Gastroesophageal sphincter (tissue), 4 donors: ENCODE data around the gene DLG3. TPM values are rescaled to one million over a fixed set of nuclear protein-coding genes. Genes with fewer than 3 reads are reported as not detected.

Experiments used
- ATAC-seq: fragments of 150-250 bp; one replicate; pipeline ENCODE4 v1.9.1; 2016; ENCODE audit warnings: mild to moderate bottlenecking, moderate library complexity
- H3K27ac ChIP-seq, 4 donors: fragments of 200-600 bp; sonication (generic) in 3 of 4; 1 replicate in 3 of 4; 2 replicates in 1 of 4; pipeline ENCODE4 v1.5.1; 2016 to 2019
- H3K27me3 ChIP-seq: fragments of 200-600 bp; sonication (generic); one replicate; pipeline ENCODE4 v1.5.1; 2019
- H3K36me3 ChIP-seq, 2 donors: fragments of 200-600 bp; sonication (generic); one replicate each; pipeline ENCODE4 v1.5.1; 2019; ENCODE audit warnings: control low read depth in 1 of 2
- H3K4me1 ChIP-seq, 3 donors: fragments of 200-600 bp; sonication (generic); 1 replicate in 2 of 3; 2 replicates in 1 of 3; pipeline ENCODE4 v1.5.1; 2016 to 2019; ENCODE audit warnings: control low read depth in 2 of 3
- H3K4me3 ChIP-seq, 2 donors: fragments of 200-600 bp; sonication (generic); one replicate each; pipeline ENCODE4 v1.5.1; 2019; ENCODE audit warnings: mild to moderate bottlenecking in 1 of 2, moderate library complexity in 1 of 2
- H3K9me3 ChIP-seq, 3 donors: fragments of 200-600 bp; sonication (generic); one replicate each; pipeline ENCODE4 v1.5.1; 2017 to 2019; ENCODE audit warnings: control low read depth in 2 of 3
- CTCF ChIP-seq, 4 experiments: fragments of 200-600 bp in 2 of 4; fragments of 450-650 bp in 2 of 4; sonication (generic) in 1 of 4; IDR thresholded peaks; one replicate each; pipeline ENCODE4 v1.5.1; 2017 to 2019; ENCODE audit warnings: antibody characterized with exemption in 4 of 4, mild to moderate bottlenecking in 2 of 4, moderate library complexity in 2 of 4
- EP300 ChIP-seq: sonication (generic); formaldehyde crosslinking; IDR thresholded peaks from one replicate; pipeline ENCODE4 v1.6.1; 2017; ENCODE audit warnings: antibody characterized with exemption, mild to moderate bottlenecking
- POLR2A ChIP-seq, 2 donors: fragments of 450-650 bp; IDR thresholded peaks; one replicate each; pipeline ENCODE4 v1.6.1; 2017; ENCODE audit warnings: antibody characterized with exemption in 2 of 2, mild to moderate bottlenecking in 2 of 2, moderate library complexity in 1 of 2
- POLR2AphosphoS5 ChIP-seq: sonication (generic); formaldehyde crosslinking; IDR thresholded peaks from one replicate; pipeline ENCODE4 v1.6.1; 2017; ENCODE audit warnings: antibody characterized with exemption
- WGBS, 2 donors: methylation state at CpG; one replicate each; pipeline ENCODE4 v1.1.5; 2018; ENCODE audit warnings: low coverage in 1 of 2; 5-methylcytosine and 5-hydroxymethylcytosine counted together
- total RNA-seq, 4 donors: library from RNA; depleted of rRNA; stranded (reverse); fragments of >200 nt; gene quantifications; one replicate each; pipeline ENCODE4 v1.1.0, GENCODE V29; 2016

DLG3 gene
- total RNA-seq, 4 donors from 2014 or later, result 22.3 to 46.2 (median 26.8) TPM

DNA sequence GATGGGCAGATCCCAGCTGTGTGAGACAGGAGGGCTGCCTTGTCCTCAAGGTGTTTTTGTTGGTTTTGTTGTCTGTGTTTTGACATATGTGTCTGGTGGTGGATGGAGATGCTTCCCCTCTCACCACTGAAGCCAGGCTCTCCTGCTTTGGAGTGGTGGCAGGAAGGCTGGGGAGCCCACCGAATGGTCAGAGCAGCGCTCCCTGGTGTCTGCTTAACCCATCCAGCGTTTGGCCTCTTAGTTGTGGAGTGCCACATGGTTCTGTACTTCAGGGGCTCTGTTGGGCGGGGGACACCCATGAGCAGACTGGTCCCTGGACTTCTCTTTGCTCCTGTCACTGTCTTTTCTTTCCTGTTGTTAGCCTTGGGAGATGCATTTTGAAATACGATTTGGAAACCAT lies 51.9 kb downstream of the DLG3 start:
- ATAC-seq, result no peak
- 90% methylated on average over 2 of the region's 5 CpGs; no CpG with 5 or more reads in 1 of the 2 donors for WGBS, 2 donors
- TF ChIP-seq EP300 (no peak), POLR2A (IDR thresholded peaks at IDR 0.05) (no peak), CTCF (IDR thresholded peaks at IDR 0.05) (no peak), POLR2AphosphoS5 (no peak)
- Histone ChIP-seq H3K4me1 (no peaks in the 10 kb centered on the region), H3K27me3 (no peaks in the 10 kb centered on the region), H3K36me3 (peaks cover 0 to 78% of the 10 kb centered on the region in 2 donors), H3K27ac (no peak overlapping the region), H3K4me3 (no peak overlapping the region), H3K9me3 (no peaks in the 10 kb centered on the region)

DNA sequence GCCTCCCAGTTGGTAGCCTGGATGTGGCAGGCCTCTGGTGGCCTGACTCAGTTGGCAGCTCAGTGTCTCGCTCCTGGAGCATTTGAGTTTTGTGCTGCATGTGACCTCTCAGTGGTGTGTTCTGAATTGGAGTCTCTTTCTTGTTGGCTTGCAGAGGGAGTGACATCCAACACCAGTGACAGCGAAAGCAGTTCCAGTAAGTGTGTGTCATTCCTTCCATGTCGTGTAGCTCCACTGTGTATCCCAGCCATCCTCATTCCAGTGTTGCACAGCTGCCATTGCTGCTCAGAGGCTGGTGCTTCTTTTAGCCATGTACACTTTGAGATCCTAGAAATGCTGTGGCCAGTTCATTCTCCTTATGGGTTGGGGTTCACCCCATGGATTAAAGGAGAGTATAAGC lies 52.4 kb downstream of the DLG3 start:
- no peak for ATAC-seq
- Histone ChIP-seq H3K4me3 (no peak overlapping the region), H3K36me3 (peaks cover 0 to 81% of the 10 kb centered on the region in 2 donors), H3K9me3 (no peaks in the 10 kb centered on the region), H3K27ac (no peak overlapping the region), H3K27me3 (no peaks in the 10 kb centered on the region), H3K4me1 (no peaks in the 10 kb centered on the region)
- TF ChIP-seq CTCF (IDR thresholded peaks at IDR 0.05) (no peak), EP300 (no peak), POLR2AphosphoS5 (no peak), POLR2A (IDR thresholded peaks at IDR 0.05) (no peak)
- WGBS, 2 donors, result 74% methylated on average over 3 of the region's 3 CpGs; no CpG with 5 or more reads in 1 of the 2 donors

DNA sequence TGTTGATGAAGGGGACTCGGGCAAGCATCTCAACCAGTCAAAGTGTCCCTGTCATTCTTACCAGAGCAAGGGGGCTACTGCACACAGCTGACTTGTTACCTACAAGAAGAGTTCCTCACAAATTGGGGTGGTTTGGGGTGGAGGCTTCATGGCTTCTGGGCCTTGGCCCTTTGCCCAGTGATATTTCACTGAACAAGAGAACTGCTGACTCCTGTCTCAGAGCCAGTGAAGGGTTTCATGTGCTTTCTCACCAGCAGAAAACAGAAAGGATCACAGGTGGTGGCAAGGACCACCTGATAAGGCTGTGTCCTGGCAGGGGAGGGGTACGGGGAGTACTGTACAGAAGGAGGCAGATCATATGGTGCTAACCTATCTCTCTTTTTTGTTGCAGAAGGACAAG lies 53.5 kb downstream of the DLG3 start:
- TF ChIP-seq POLR2AphosphoS5 (no peak), EP300 (no peak), CTCF (IDR thresholded peaks at IDR 0.05) (no peak), POLR2A (IDR thresholded peaks at IDR 0.05) (no peak)
- Histone ChIP-seq H3K36me3 (peaks cover 0 to 78% of the 10 kb centered on the region in 2 donors), H3K27me3 (no peaks in the 10 kb centered on the region)

GRCh38 chrX:70500826-70501225 lies 56.2 kb downstream of the DLG3 start:
- H3K36me3 ChIP-seq, result peaks cover 0 to 73% of the 10 kb centered on the region in 2 donors
- no peak overlapping the region for H3K27ac ChIP-seq
- no peaks in the 10 kb centered on the region for H3K4me1 ChIP-seq
- no peaks in the 10 kb centered on the region for H3K9me3 ChIP-seq
- TF ChIP-seq POLR2A (IDR thresholded peaks at IDR 0.05) (no peak), POLR2AphosphoS5 (no peak), EP300 (no peak), CTCF (IDR thresholded peaks at IDR 0.05) (no peak)
- no peaks in the 10 kb centered on the region for H3K27me3 ChIP-seq
- 81 to 98% methylated on average over 3 of the region's 4 CpGs for WGBS, 2 donors
- no peak overlapping the region for H3K4me3 ChIP-seq
- no peak for ATAC-seq

More for the DNA sequence above, 53.5 kb downstream of the DLG3 start:
- no peak for ATAC-seq
- no peak overlapping the region for H3K4me3 ChIP-seq
- H3K27ac ChIP-seq, result no peak overlapping the region
- no peaks in the 10 kb centered on the region for H3K4me1 ChIP-seq
- no peaks in the 10 kb centered on the region for H3K9me3 ChIP-seq
- 59 to 60% methylated on average over 1 to 2 of the region's 2 CpGs for WGBS, 2 donors

GRCh38 chrX:70504772-70505450 lies 60.3 kb downstream of the DLG3 start:
- no peaks in the 10 kb centered on the region for H3K9me3 ChIP-seq
- H3K4me3 ChIP-seq, result no peak overlapping the region
- H3K4me1 ChIP-seq, result no peaks in the 10 kb centered on the region
- WGBS, 2 donors, result 72 to 74% methylated on average over 3 to 4 of the region's 6 CpGs
- TF ChIP-seq POLR2AphosphoS5 (no peak), POLR2A (IDR thresholded peaks at IDR 0.05) (no peak), EP300 (no peak), CTCF (IDR thresholded peaks at IDR 0.05) (no peak)
- no peak for ATAC-seq
- H3K27me3 ChIP-seq, result no peaks in the 10 kb centered on the region
- peaks cover 0 to 42% of the 10 kb centered on the region in 2 donors for H3K36me3 ChIP-seq
- no peak overlapping the region for H3K27ac ChIP-seq
